8988T (cell line): ENCODE measurements around the gene GTF2A1.
A peak's percentile ranks its signal among the peaks of the same experiment; 100 is the strongest.
"Not testable (repeated sequence)": the region's sequence is repeated elsewhere in the genome, so short reads cannot be mapped to it uniquely, and the experiment has no call there.

Source experiments
- DNase-seq: peaks from one replicate; pipeline ENCODE4 v3.0.0; 2011

Gene GTF2A1

GRCh38 chr14:81224222-81224621 lies 3.5 kb upstream of the GTF2A1 start:
- no peak for DNase-seq

DNA sequence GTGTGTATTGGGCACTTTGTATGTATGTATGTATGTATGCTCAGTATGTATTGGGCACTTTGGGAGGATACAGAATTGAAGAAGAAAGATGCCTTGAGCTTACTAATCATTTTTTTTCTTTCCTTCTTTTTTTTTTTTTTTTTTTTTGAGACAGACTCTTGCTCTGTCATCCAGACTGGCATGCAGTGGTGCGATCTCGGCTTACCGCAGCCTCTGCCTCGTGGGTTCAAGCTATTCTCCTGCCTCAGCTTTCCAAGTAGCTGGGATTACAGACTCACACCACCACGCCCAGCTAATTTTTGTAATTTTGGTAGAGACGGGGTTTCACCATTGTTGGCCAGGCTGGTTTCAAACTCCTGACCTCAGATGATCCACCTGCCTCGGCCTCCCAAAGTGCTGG lies 3.0 kb upstream of the GTF2A1 start:
- DNase-seq, result not testable (repeated sequence)

- DNase-seq, result no peak
Measured at GRCh38 chr14:81222691-81223090, 1.9 kb upstream of the GTF2A1 start.

DNA sequence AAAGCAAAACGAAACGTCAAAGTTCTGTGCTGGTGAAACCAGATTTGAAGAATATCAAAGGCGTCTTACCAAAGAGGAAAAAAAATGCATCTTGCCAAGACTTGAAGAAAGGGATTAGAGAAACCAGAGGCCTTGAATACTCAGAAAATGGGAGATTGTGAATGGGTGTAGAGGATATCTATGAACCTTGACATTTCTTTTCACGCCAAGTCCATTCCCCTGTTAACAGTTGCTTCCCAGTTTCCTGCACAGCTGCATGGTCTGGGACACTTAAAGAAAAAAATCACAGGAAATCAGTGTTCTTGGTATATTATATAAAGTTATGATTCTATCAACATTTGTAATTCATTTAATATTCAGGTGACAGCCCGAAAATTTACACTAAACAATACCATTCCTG lies 1.4 kb upstream of the GTF2A1 start:
- DNase-seq, result no peak

DNA sequence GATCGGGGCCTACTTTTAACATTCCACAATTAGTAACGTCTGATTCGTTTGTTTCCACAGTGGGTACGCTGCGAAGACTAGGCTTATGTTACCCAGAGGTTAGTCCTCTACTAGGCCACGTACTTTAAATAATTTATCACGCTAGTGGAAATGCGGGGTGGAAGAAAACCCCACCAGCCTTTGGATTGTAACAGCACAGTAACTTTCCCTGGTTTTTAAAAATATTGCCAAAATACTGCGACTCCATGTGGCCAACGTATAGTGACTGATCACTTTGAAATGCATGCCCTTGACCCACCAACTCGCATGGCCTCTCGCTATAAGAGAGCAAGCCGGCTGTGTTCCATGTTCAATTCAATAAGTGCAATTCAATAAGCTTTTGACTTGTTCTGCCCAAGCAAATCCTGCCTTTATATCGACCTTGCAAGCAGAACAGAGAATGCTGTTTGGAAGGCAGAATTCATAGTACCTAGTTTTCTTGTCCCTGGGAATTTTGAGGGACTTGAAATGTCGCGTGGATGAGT lies 882 bp upstream of the GTF2A1 start:
- DNase-seq, result no peak

- no peak for DNase-seq
Measured at GRCh38 chr14:81220580-81220829, 254 bp downstream of the GTF2A1 start.

DNA sequence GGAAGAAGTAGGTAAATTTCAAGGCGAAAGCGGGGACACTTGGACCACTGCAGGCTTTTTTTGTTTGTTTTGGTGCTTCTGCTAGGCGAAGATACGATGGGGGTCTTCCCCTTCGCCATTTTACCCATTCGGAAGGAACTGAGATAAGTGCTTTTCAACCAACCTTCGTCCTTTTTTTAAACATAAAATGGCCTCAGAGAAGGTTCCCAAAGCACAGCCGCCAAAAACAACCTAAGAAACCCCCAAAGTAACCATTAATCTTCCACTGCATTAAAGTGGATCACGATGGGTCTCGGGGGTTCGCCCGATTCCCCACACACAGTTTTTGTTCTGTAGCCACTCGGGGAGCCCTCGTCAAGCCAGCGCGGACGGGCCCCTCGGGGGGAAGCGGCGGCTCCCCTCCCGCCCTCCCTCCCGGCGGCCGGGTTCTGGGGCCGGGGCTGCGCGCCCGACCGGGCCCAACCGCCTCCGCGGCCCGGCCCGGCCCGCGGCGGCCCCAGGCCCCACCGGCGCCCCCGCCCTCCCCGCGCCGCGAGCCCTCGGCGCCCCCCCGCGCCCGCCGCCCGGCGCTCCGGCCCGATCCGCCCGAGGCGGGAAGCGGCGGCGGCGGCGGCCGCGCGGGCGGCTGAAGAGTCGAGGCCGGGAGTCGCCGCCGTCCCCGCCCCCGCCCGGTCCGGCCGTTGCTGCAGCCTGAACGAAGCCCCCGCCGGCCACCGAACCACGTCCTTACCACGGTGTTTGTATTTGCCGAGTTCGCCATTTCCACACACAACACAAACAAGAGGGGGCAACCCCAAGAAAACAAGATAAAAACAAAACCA lies 790 bp downstream of the GTF2A1 start:
- no peak for DNase-seq

DNA sequence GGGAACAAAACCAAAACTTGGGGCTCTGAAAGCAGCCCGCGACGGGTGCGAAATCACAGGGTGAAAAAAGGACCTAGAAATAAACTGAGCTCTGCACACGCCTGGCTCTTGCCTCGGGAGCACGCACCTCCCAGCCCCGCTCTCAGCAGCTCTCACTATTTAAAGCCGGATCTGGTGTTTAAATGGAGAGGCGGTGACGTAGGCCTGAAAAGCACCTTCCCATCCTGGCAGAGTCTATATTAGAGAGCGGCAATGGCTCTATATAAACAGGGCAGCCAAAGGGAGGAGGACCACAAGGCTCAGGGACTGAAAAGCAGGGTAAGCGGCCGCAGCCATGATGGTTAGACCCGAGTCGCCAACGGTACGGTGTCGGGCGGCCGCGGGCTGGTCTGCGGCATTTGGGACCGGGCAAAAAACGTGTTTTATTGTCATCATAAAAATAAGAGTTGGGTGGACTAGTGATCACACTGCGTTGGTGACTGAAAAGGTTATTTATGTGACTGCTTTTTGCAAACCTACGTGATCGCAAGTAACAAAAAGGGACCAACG lies 1.5 kb downstream of the GTF2A1 start:
- peak; percentile 67 for DNase-seq

DNA sequence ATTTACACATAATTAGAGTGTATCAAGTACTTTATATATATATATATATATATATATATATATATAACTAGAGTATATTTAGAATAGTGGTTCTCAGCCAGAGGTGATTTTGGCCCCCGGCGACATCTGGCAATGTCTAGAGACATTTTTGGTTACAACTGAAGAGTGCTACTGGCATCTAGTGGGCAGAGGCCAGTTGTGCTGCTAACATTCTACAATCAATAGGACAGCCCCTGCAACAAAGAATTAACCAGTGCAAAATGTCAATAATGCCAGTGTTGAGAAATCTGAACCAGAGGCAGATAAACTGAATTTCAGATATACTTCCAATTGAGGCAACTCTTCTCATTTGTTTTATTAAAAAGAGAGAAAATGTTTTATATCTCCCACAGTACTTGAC lies 8.9 kb downstream of the GTF2A1 start:
- DNase-seq, result no peak

DNA sequence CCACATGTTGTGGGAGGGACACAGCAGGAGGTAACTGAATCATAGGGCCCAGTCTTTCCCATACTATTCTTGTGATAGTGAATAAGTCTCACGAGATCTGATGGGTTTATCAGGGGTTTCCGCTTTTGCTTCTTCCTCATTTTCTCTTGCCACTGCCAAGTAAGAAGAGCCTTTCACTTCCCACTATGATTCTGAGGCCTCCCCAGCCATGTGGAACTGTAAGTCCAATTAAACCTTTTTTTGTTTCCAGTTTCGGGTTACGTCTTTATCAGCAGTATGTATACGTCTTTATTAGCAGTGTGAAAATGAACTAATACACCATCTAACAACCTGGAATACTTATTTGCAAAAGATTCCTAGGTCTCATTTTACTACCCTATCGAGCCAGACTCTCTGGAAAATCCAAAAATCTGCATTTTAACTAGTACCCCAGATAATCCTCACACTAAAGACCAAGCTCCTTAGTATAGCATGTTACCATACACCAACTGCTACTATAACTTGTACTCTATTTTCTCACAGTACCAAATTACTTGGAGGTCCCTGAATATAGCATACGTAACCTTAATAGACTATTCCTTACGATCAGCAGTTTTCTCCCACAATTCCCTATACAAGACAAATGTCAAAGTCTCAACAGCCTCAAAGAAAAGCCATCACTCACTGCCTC lies 11.5 kb downstream of the GTF2A1 start:
- DNase-seq, result no peak

- DNase-seq, result no peak
Measured at GRCh38 chr14:81208489-81208888, 12.3 kb downstream of the GTF2A1 start.

- no peak for DNase-seq
Measured at GRCh38 chr14:81206115-81206514, 14.6 kb downstream of the GTF2A1 start.

- no peak for DNase-seq
Measured at GRCh38 chr14:81205639-81206038, 15.1 kb downstream of the GTF2A1 start.

DNA sequence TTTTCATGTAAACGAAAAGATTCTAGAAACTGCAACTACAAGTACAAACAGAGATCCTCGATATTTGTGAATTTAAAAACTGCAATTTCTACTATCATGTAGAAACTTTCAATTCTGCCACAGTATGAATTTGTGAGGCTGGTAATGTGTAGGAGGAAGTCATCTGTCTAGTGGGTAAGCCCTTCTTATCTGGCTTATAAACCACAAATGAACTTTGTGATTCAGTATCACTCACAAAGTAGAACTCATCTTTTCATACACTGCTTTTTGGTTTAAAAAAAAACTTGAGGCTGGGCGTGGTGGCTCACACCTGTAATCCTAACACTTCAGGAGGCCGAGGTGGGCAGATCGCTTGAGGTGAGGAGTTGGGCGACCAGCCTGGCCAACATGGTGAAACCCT lies 20.7 kb downstream of the GTF2A1 start:
- DNase-seq, result no peak

DNA sequence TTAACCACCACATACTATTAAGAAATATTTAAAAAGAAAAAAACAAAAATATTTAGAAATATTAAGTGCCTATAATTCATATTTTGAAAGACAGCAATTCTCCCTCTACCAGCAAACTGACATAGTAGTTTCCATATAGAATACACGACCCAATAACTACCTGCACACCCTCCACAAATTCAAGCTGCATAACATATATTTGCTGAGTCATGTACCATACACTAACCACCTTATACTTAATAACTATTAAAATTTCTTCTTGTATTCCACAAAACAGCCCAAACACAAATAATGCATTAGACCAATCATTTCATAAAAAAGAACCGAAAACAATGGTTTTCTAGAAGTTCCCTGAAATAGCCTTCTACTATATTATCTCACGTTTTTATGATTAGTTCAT lies 21.7 kb downstream of the GTF2A1 start:
- no peak for DNase-seq

- no peak for DNase-seq
Measured at GRCh38 chr14:81198651-81199050, 22.1 kb downstream of the GTF2A1 start.

DNA sequence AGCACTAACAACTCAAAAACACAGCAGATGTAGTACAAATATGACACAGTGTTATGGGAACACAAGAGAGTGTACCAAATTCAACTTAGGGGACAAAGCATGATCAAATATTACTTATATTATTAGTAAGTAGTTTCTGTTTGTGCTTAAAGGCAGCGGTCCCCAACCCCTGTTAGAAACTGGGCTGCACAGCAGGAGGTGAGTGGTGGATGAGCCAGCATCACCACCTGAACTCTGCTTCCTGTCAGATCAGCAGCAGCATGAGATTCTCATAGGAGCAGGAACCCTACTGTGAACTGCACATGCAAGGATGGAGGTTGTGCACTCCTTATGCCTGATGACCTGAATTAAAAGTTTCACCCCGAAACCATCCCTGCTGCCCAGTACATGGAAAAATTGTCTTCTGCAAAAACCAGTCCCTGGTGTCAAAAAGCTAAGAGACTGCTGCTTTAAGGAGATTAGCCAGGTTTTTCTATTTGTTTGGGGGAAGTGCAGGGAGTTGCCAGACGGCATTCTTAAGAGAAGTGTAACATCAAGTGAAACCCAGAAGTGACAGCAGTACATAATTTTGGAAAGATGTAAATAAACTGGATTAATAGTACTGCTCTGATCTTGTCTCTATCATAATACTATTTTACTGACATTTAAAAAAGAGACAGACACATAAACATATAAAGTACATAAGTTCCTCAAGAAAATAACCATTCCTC lies 26.7 kb downstream of the GTF2A1 start:
- no peak for DNase-seq

DNA sequence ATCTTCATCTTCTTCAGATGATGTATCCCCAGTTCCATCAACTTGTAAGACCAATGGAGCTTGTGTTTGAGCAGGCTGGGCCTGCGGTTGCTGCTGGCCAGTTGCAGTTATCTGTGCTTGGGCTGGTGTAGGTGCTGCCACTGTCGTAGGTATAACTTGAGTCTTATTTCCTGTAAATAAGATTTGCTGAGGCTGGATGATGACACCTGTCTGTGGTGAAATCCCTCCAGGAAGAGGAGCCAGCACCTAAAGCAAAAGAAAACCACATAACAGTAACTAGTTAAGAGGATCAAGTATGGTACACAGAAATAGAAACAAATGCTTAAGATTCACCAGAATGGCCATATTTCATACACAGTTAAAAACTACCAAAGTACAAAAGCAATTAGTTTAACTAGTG lies 28.2 kb downstream of the GTF2A1 start:
- DNase-seq, result no peak

DNA sequence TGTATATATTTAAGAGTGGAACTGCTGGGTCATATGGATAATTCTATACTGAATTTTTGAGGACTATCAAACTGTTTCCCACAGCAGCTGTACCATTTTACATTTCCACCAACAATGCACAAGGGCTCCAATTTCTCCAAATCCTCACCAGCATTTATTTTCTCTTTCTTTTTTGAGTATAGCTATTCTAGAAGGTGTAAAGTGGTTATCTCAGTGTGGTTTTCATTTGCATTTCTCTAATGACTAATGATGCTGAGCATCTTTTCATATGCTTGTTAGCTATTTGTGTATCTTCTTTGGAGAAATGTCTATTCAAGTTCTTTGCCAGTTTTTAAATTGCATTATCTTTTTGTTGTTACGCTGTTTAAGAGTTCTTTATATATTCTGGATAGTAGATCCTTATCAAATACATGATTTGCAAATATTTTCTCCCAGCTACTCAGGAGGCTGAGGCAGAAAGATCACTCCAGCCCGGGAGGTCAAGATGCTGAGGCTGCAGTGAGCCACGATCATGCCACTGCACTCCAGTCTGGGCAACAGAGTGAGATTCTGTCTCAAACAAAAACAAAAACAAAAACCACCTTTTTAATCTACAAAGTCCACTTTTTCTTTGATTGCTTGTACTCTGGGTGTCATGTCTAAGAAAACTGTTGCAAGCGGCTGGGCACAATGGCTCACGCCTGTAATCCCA lies 32.8 kb downstream of the GTF2A1 start:
- no peak for DNase-seq

- DNase-seq, result no peak
Measured at GRCh38 chr14:81179631-81180030, 41.1 kb downstream of the GTF2A1 start.

- DNase-seq, result no peak
Measured at GRCh38 chr14:81178063-81178462, 42.7 kb downstream of the GTF2A1 start.

- DNase-seq, result no peak
Measured at GRCh38 chr14:81177225-81177624, 43.5 kb downstream of the GTF2A1 start.

DNA sequence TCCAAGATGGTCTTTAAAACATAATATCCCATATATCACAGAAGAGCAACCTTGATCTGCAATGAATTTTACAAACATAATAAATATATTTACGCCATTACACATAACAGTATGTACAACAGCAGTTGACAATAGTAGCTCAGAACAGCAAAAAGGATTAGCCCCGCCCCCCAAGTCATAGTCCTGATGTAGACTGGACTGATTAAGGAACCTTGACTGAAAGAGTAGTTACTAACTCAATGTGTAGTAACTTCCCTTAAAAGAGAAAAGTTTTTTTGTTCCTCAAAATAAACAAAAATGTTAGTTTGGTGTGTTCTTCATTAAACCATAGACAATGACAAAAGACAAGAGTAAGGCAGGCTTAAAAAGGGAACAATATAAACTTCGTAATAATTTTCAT lies 44.5 kb downstream of the GTF2A1 start:
- DNase-seq, result no peak
